PFSK-1 (cell line): ENCODE measurements around the gene FYN.

Experiments
- FOXP2 ChIP-seq: optimal IDR thresholded peaks from 2 replicates; pipeline ENCODE3; 2011; ENCODE audit warnings: borderline replicate concordance, control low read depth, inconsistent platforms; ENCODE audit not compliant: insufficient read depth; ENCODE audit errors: extremely low read length, extremely low read depth
- POLR2AphosphoS5 ChIP-seq: IDR thresholded peaks from 2 replicates; pipeline ENCODE4 v1.6.1; 2012; ENCODE audit warnings: low read depth, mild to moderate bottlenecking, control low read depth, low read length, moderate library complexity
- REST ChIP-seq, 2 experiments: IDR thresholded peaks; 2 replicates each; pipeline versions ENCODE4 v1.6.1 to v1.8.0; 2011 to 2012; ENCODE audit warnings: low read depth in 2 of 2, low read length in 2 of 2, control low read depth in 1 of 2, inconsistent platforms in 1 of 2, mild to moderate bottlenecking in 1 of 2, moderate library complexity in 1 of 2; ENCODE audit not compliant: insufficient read depth in 1 of 2
- SIN3A ChIP-seq: IDR thresholded peaks from 2 replicates; pipeline ENCODE4 v1.6.1; 2012; ENCODE audit warnings: mild to moderate bottlenecking, low read length, moderate library complexity, borderline replicate concordance; ENCODE audit not compliant: insufficient read depth
- TAF1 ChIP-seq: IDR thresholded peaks from 2 replicates; pipeline ENCODE4 v1.6.1; 2012; ENCODE audit warnings: low read length, control low read depth, borderline replicate concordance; ENCODE audit not compliant: insufficient read depth

The FYN gene

DNA sequence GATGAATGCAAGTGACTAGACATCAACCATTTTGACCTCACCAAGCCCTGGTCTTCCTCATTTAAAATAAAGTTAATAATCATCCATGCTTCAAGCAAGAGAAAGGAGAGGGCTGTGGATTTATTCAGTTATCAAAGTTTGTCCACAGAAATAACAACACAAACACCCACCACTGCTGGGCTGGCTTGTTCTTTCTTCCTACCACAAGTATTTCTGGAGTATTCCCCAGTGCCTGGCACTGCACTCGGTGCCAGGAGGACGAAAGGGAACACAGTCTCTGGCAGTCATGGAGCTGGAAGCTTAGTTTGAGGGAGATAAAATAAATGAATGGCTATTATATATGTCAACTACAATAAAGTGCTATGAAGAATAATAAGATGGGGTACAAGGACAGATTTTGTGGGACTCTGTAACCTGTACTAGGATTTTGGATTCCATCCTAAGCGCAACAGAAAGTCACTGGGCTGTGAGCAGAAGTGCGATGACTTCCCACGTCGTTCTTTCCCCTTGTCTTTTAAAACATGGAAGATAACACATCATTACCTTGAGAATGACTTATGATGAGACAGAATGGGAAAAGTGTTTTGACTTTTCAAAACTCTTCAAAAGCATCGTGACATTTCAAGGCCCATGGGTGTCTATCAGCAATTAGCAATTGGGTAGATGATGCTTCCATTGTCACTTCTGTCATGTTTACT lies 193.1 kb downstream of the FYN start:
- no peak for TF ChIP-seq POLR2AphosphoS5
- TF ChIP-seq REST (IDR thresholded peaks at IDR 0.05; ENCODE audit: insufficient read depth in 1 of 2, low read depth in 2 of 2, low read length in 2 of 2): no peak
- no peak for TF ChIP-seq TAF1
- no peak for TF ChIP-seq SIN3A
- TF ChIP-seq FOXP2: no peak

DNA sequence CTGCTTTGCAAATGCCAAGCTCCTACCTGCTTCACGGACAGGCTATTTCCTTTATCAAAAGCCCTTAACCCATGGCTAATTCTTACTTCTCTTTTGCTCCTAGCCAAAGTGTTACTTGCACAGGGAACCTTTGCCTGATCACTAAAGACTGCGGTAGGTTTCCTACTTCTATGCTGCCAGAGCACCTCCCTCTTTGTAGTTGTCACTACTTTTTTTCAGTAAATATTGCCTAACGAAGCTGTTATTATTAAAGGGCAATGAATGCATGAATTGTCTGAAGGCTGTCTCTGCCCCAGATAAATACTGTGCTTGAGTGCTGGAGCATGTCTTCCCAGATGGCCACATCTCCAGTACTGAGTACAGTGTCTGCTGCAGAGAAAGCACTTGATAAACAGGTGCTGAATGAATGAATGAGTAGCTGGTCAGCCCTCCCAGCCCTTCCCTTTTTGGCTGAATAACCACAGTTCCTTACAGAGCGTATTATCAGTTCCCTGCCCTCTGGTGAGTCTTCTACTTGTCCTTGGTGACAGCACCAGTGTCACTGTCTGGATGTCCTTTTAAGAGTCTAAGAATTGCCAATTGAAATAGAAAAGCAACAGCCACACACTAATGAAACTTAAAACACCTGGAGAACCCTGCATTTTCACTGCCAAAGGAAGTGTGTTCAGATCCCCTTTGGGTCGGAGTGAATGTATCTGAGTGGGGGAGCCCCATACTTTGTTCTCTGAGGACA lies 194.0 kb downstream of the FYN start:
- TF ChIP-seq FOXP2 (no peak), TAF1 (no peak), REST (IDR thresholded peaks at IDR 0.05; ENCODE audit: insufficient read depth in 1 of 2, low read depth in 2 of 2, low read length in 2 of 2) (no peak), SIN3A (no peak), POLR2AphosphoS5 (no peak)

- TF ChIP-seq POLR2AphosphoS5: no peak
- no peak for TF ChIP-seq FOXP2
- TF ChIP-seq SIN3A: no peak
- no peak for TF ChIP-seq REST (IDR thresholded peaks at IDR 0.05; ENCODE audit: insufficient read depth in 1 of 2, low read depth in 2 of 2, low read length in 2 of 2)
- TF ChIP-seq TAF1: no peak
Measured at GRCh38 chr6:111677249-111677990, 195.8 kb downstream of the FYN start.

DNA sequence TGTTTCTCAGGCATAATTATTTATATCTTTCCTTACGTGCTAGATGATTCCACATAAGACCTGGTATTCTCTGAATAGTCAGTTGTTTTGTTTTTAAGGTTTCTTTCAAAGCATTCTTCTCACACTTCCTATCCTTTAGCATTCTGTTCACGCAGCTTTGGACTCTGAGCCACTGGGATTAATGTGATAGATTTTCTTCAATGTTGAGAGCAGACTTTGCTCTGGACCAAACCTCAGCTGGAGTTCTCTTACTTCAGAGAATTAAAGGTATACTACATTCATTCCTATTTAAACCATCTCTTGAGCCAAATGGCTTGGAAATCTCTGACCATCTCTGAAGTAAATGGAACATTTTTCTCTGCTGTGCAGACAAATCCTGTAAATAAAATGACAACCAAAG lies 196.9 kb downstream of the FYN start:
- no peak for TF ChIP-seq POLR2AphosphoS5
- no peak for TF ChIP-seq FOXP2
- no peak for TF ChIP-seq TAF1

DNA sequence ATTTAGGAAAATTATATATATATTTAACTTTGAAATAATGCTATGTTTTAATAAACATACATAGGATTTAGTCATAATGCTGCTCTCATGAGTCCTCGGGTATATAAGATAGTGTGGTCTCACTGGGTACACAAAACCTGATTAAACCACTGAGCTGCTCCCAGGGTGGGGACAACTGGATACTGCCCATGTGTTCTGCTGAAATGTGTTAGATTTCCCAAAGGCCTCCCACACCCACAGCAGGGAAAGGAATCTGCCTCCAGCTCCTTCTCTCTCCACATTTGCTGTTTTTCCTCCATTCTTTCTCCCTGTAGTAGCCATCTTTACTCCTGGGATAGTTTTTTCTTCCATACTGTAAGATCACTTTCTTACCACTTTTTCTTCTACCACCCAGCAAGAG lies 198.4 kb downstream of the FYN start:
- TF ChIP-seq SIN3A: no peak
- no peak for TF ChIP-seq REST (IDR thresholded peaks at IDR 0.05; ENCODE audit: insufficient read depth in 1 of 2, low read depth in 2 of 2, low read length in 2 of 2)
